WTC11 (cell line): Measurements from ENCODE around the gene SRRM3. TPM values are rescaled to one million over a fixed set of nuclear protein-coding genes. Genes with fewer than 3 reads are reported as not detected.

ENCODE experiments used
- ATAC-seq: fragments of 200-7000 bp; cut with Tn5 transposase; 2 replicates; pipeline ENCODE4 v1.10.0; 2021; ENCODE audit warnings: mild to moderate bottlenecking, moderate library complexity
- CTCF ChIA-PET: fragments of 300-600 bp; sonication (Branson Sonifier 250); formaldehyde crosslinking; loops from one replicate; lab custom pipeline; 2021; ENCODE audit warnings: antibody characterized with exemption; lab: Charles Lee
- POLR2A ChIA-PET: fragments of 350-600 bp; sonication (Branson Sonifier 250); formaldehyde crosslinking; loops from one replicate; lab custom pipeline; 2021; ENCODE audit warnings: antibody characterized with exemption; lab: Charles Lee
- DNase-seq: peaks from one replicate; pipeline ENCODE4 v3.0.0; 2021; ENCODE audit warnings: low spot score
- H3K27ac Mint-ChIP-seq: 2 replicates; pipeline ENCODE4 v1.8.0; 2021; ENCODE audit warnings: mixed read lengths
- H3K27me3 Mint-ChIP-seq: 2 replicates; pipeline ENCODE4 v1.8.0; 2021; ENCODE audit warnings: low read depth, mild to moderate bottlenecking, moderate library complexity, mixed read lengths
- H3K36me3 Mint-ChIP-seq: 2 replicates; pipeline ENCODE4 v1.8.0; 2021; ENCODE audit warnings: mixed read lengths
- H3K4me1 Mint-ChIP-seq: 2 replicates; pipeline ENCODE4 v1.8.0; 2022; ENCODE audit warnings: mixed read lengths
- H3K4me3 Mint-ChIP-seq: 2 replicates; pipeline ENCODE4 v1.8.0; 2021; ENCODE audit warnings: mild to moderate bottlenecking, moderate library complexity, mixed read lengths
- H3K9me3 Mint-ChIP-seq: 2 replicates; pipeline ENCODE4 v1.8.0; 2021; ENCODE audit warnings: mixed read lengths
- CREB1 ChIP-seq: sonication (generic); formaldehyde crosslinking; IDR thresholded peaks from 2 replicates; pipeline ENCODE4 v1.8.0; 2023; ENCODE audit warnings: mild to moderate bottlenecking, missing genetic modification reagents
- CREM ChIP-seq: sonication (generic); formaldehyde crosslinking; IDR thresholded peaks from 2 replicates; pipeline ENCODE4 v1.8.1; 2022; ENCODE audit warnings: mild to moderate bottlenecking, missing genetic modification reagents, moderate library complexity
- E2F5 ChIP-seq: sonication (generic); formaldehyde crosslinking; IDR thresholded peaks from 2 replicates; pipeline ENCODE4 v1.8.1; 2022; ENCODE audit warnings: mild to moderate bottlenecking, moderate library complexity, missing genetic modification reagents
- ELF4 ChIP-seq: sonication (generic); formaldehyde crosslinking; IDR thresholded peaks from 2 replicates; pipeline ENCODE4 v1.8.1; 2022; ENCODE audit warnings: low read depth, mild to moderate bottlenecking, moderate library complexity, missing genetic modification reagents
- FOXJ3 ChIP-seq: sonication (generic); formaldehyde crosslinking; IDR thresholded peaks from 2 replicates; pipeline ENCODE4 v1.9.0; 2021; ENCODE audit warnings: missing genetic modification reagents, mild to moderate bottlenecking, borderline replicate concordance
- FOXK1 ChIP-seq: sonication (generic); formaldehyde crosslinking; IDR thresholded peaks from 2 replicates; pipeline ENCODE4 v1.8.0; 2022; ENCODE audit warnings: mild to moderate bottlenecking, moderate library complexity, missing genetic modification reagents
- GTF2I ChIP-seq: fragments of 250-450 bp; sonication (Bioruptor Pico); conservative IDR thresholded peaks from 2 replicates; pipeline ENCODE4 v1.4.0; 2021; ENCODE audit warnings: mild to moderate bottlenecking
- HMGXB4 ChIP-seq: sonication (generic); formaldehyde crosslinking; IDR thresholded peaks from 2 replicates; pipeline ENCODE4 v1.8.1; 2023; ENCODE audit warnings: mild to moderate bottlenecking, moderate library complexity, missing genetic modification reagents
- IRF1 ChIP-seq: sonication (generic); formaldehyde crosslinking; IDR thresholded peaks from 2 replicates; pipeline ENCODE4 v1.8.0; 2023; ENCODE audit warnings: missing genetic modification reagents
- JUN ChIP-seq: sonication (generic); formaldehyde crosslinking; IDR thresholded peaks from 2 replicates; pipeline ENCODE4 v1.8.0; 2023; ENCODE audit warnings: mild to moderate bottlenecking, missing genetic modification reagents
- MAX ChIP-seq: sonication (generic); formaldehyde crosslinking; IDR thresholded peaks from 2 replicates; pipeline ENCODE4 v1.8.0; 2022; ENCODE audit warnings: mild to moderate bottlenecking, missing genetic modification reagents
- NR3C1 ChIP-seq: sonication (generic); formaldehyde crosslinking; conservative IDR thresholded peaks from 2 replicates; pipeline ENCODE4 v1.8.1; 2023; ENCODE audit warnings: low read depth, mild to moderate bottlenecking, missing genetic modification reagents
- STAT6 ChIP-seq: sonication (generic); formaldehyde crosslinking; conservative IDR thresholded peaks from 2 replicates; pipeline ENCODE4 v1.8.1; 2023; ENCODE audit warnings: mild to moderate bottlenecking, low read depth, missing genetic modification reagents, moderate library complexity
- TP53 ChIP-seq: sonication (generic); formaldehyde crosslinking; IDR thresholded peaks from 2 replicates; pipeline ENCODE4 v1.8.1; 2023; ENCODE audit warnings: mild to moderate bottlenecking, missing genetic modification reagents
- USF1 ChIP-seq: sonication (generic); formaldehyde crosslinking; IDR thresholded peaks from 2 replicates; pipeline ENCODE4 v1.8.0; 2022; ENCODE audit warnings: mild to moderate bottlenecking, missing genetic modification reagents
- USF2 ChIP-seq: sonication (generic); formaldehyde crosslinking; IDR thresholded peaks from 2 replicates; pipeline ENCODE4 v1.8.1; 2023; ENCODE audit warnings: mild to moderate bottlenecking, missing genetic modification reagents, moderate library complexity
- ZBTB21 ChIP-seq: sonication (generic); formaldehyde crosslinking; IDR thresholded peaks from 2 replicates; pipeline ENCODE4 v1.8.1; 2023; ENCODE audit warnings: mild to moderate bottlenecking, missing genetic modification reagents, borderline replicate concordance
- ZNF138 ChIP-seq: sonication (generic); formaldehyde crosslinking; conservative IDR thresholded peaks from 2 replicates; pipeline ENCODE4 v1.8.1; 2022; ENCODE audit warnings: mild to moderate bottlenecking, moderate library complexity, missing genetic modification reagents
- ZNF263 ChIP-seq: sonication (generic); formaldehyde crosslinking; IDR thresholded peaks from 2 replicates; pipeline ENCODE4 v1.8.1; 2022; ENCODE audit warnings: low read depth, mild to moderate bottlenecking, moderate library complexity, missing genetic modification reagents
- ZNF425 ChIP-seq: fragments of 250-450 bp; sonication (Bioruptor Pico); conservative IDR thresholded peaks from 2 replicates; pipeline ENCODE4 v1.9.0; 2021; ENCODE audit warnings: mild to moderate bottlenecking
- ZNF671 ChIP-seq: fragments of 250-450 bp; sonication (Bioruptor Pico); IDR thresholded peaks from 2 replicates; pipeline ENCODE4 v1.8.0; 2021; ENCODE audit warnings: mild to moderate bottlenecking
- ZSCAN18 ChIP-seq: fragments of 250-450 bp; sonication (Bioruptor Pico); IDR thresholded peaks from 2 replicates; pipeline ENCODE4 v2.1.2; 2022; ENCODE audit warnings: mild to moderate bottlenecking, moderate library complexity
- total RNA-seq: library from RNA; stranded (reverse); gene quantifications from 3 replicates; pipeline ENCODE4 v1.2.3, GENCODE V29; 2021

Gene SRRM3
- total RNA-seq, 1 experiment from 2014 or later = 17.7 TPM

GRCh38 chr7:76196786-76197185 is 4.9 kb upstream of the SRRM3 start (continued):
- TF ChIP-seq IRF1 (no peak), MAX (CRISPR knock-in tag) (no peak), E2F5 (CRISPR knock-in tag) (no peak), ZSCAN18 (CRISPR knock-in tag) (no peak), NR3C1 (CRISPR knock-in tag) (no peak), USF1 (CRISPR knock-in tag) (no peak), FOXJ3 (CRISPR knock-in tag) (no peak), JUN (CRISPR knock-in tag) (no peak), STAT6 (CRISPR knock-in tag) (no peak)
- TF ChIP-seq, all 79 proteins: peak for 0

- Mint-ChIP-seq H3K36me3 (no peaks in the 10 kb centered on the region), H3K4me3 (no peak overlapping the region), H3K27ac (peak overlapping the region; percentile 95), H3K9me3 (no peaks in the 10 kb centered on the region), H3K27me3 (peaks cover 8% of the 10 kb centered on the region), H3K4me1 (peaks cover 47% of the 10 kb centered on the region)
- POLR2A ChIA-PET = interaction anchor here (0.6 to 1.2 kb wide), 2 partner anchors 37 to 110 kb away, joined by 5 to 8 read pairs; no protein-coding TSS in a partner anchor
- CTCF ChIA-PET = interaction anchor here (1.2 to 7.0 kb wide), 8 partner anchors 13 to 64 kb away, joined by 3 to 67 read pairs (median 9); no protein-coding TSS in a partner anchor
- ATAC-seq (peak; percentile 42), DNase-seq (peak; percentile 59)
- TF ChIP-seq CREB1 (CRISPR knock-in tag) (no peak), ZNF425 (no peak), HMGXB4 (CRISPR knock-in tag) (no peak), ZNF138 (CRISPR knock-in tag) (no peak), TP53 (CRISPR knock-in tag) (no peak), FOXK1 (CRISPR knock-in tag) (no peak), GTF2I (CRISPR knock-in tag) (no peak), ELF4 (CRISPR knock-in tag) (no peak), ZNF671 (CRISPR knock-in tag) (no peak), CREM (CRISPR knock-in tag) (no peak), USF2 (no peak), ZNF263 (CRISPR knock-in tag) (no peak), ZBTB21 (CRISPR knock-in tag) (peak; percentile 57; the same call in 1 of the 2 replicates)
Measured at GRCh38 chr7:76198202-76198601, 3.5 kb upstream of the SRRM3 start.
